ENCODE results near the gene KDM2A. TPM values are rescaled to one million over a fixed set of nuclear protein-coding genes. Genes with fewer than 3 reads are reported as not detected.

KDM2A gene
- total RNA-seq, 1 donor from 2014 or later: 62.9 TPM

GRCh38 chr11:67271205-67271540, 152.1 kb downstream of the KDM2A start:
- Mint-ChIP-seq H3K4me1 (ENCODE audit: unreplicated experiment) (peaks cover 62% of the 10 kb centered on the region), H3K9me3 (ENCODE audit: unreplicated experiment) (no peaks in the 10 kb centered on the region), H3K27me3 (ENCODE audit: unreplicated experiment) (no peaks in the 10 kb centered on the region), H3K36me3 (ENCODE audit: unreplicated experiment) (no peaks in the 10 kb centered on the region), H3K27ac (ENCODE audit: unreplicated experiment) (no peak overlapping the region), H3K4me3 (ENCODE audit: unreplicated experiment) (no peak overlapping the region)
- DNase-seq (ENCODE audit: extremely low spot score, unreplicated experiment): no peak
- TF ChIP-seq, protein P1, sequence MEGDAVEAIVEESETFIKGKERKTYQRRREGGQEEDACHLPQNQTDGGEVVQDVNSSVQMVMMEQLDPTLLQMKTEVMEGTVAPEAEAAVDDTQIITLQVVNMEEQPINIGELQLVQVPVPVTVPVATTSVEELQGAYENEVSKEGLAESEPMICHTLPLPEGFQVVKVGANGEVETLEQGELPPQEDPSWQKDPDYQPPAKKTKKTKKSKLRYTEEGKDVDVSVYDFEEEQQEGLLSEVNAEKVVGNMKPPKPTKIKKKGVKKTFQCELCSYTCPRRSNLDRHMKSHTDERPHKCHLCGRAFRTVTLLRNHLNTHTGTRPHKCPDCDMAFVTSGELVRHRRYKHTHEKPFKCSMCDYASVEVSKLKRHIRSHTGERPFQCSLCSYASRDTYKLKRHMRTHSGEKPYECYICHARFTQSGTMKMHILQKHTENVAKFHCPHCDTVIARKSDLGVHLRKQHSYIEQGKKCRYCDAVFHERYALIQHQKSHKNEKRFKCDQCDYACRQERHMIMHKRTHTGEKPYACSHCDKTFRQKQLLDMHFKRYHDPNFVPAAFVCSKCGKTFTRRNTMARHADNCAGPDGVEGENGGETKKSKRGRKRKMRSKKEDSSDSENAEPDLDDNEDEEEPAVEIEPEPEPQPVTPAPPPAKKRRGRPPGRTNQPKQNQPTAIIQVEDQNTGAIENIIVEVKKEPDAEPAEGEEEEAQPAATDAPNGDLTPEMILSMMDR (IDR thresholded peaks at IDR 0.05): no peak

DNA sequence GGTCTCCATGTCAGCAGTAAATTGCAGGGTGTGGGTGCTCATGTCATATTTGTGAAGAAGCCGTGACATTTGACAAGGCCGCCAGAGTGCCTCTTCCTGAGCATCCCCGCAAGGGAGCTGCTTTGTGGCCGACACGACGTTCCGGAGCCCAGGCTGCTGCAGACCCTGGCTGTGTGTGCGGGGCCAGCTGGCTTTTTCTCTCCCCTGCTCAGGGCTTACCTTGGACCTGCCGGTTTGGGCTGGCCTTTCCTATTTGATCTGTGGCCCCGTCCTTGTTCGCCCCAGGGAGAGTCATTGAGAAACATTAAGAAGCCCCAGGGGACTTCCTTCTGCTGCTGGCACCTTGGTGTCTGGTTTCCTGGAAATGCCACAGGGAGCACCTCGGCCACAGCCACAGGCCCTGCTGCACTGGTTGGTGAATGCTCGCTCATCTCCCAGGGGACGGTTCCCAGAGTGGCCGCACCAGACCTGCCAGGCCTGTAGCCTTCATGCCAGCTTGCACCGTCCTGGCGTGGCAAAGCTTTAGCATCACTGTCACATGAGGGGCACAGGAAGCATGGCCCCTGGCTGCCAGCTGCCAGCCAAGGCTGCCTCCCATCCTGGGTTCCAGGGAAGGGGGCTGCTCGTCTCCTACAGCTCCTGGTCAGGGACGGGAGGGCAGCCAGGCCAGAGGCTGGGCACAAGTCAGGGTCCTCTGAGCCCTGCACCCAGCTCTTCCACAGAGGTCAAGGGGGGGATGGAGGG, 152.7 kb downstream of the KDM2A start:
- TF ChIP-seq, protein P1 (IDR thresholded peaks at IDR 0.05): no peak
- Mint-ChIP-seq H3K27me3 (ENCODE audit: unreplicated experiment) (no peaks in the 10 kb centered on the region), H3K36me3 (ENCODE audit: unreplicated experiment) (no peaks in the 10 kb centered on the region), H3K4me1 (ENCODE audit: unreplicated experiment) (peaks cover 67% of the 10 kb centered on the region), H3K9me3 (ENCODE audit: unreplicated experiment) (no peaks in the 10 kb centered on the region), H3K4me3 (ENCODE audit: unreplicated experiment) (no peak overlapping the region), H3K27ac (ENCODE audit: unreplicated experiment) (no peak overlapping the region)
- DNase-seq (ENCODE audit: extremely low spot score, unreplicated experiment): no peak

DNA sequence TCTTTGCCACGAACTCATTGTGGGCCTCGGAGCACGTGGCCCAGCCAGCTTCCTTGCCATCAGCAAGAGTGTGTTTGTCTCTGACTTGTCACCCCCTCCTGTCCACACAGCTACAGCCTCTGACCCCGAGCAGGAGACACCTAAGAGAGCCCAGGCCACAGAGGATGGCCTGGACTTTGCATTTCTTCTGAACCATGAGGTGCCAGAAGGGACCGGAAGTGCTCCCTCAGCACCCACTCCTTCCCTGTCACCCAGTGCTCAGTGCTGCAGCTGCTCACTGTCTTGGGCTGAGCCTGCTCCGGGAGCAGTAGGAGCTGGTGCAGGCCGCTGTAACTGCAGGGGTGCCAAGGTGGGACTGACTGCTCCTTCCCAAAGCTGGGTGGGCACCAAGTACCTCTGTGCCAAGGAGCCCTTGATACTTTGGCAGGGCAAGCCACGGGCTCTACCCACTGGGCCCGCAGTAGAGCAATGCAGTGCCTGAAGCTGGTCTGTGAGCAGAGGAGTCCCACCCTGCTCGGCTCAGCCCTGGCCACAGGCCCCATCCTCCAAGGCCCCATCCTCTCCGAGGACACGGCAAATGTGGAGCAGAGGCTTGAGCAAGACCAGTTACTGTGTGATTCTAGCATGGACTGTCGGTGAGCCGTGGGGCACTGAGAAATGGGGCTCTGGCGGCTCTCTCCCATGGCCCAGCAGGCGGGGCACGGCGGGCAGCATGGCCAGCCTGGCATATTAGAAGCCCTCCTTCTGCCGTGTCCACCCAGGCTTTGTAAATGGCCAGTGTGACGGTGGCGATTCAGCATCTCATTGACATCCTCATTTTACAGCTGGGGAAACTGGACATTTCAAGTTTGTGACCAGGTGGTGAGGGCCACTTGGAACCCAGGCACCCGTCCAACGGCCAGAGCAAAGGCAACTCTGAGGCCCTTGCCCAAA, 153.5 kb downstream of the KDM2A start:
- H3K4me3 Mint-ChIP-seq (ENCODE audit: unreplicated experiment): no peak overlapping the region
- no peak for DNase-seq (ENCODE audit: extremely low spot score, unreplicated experiment)

DNA sequence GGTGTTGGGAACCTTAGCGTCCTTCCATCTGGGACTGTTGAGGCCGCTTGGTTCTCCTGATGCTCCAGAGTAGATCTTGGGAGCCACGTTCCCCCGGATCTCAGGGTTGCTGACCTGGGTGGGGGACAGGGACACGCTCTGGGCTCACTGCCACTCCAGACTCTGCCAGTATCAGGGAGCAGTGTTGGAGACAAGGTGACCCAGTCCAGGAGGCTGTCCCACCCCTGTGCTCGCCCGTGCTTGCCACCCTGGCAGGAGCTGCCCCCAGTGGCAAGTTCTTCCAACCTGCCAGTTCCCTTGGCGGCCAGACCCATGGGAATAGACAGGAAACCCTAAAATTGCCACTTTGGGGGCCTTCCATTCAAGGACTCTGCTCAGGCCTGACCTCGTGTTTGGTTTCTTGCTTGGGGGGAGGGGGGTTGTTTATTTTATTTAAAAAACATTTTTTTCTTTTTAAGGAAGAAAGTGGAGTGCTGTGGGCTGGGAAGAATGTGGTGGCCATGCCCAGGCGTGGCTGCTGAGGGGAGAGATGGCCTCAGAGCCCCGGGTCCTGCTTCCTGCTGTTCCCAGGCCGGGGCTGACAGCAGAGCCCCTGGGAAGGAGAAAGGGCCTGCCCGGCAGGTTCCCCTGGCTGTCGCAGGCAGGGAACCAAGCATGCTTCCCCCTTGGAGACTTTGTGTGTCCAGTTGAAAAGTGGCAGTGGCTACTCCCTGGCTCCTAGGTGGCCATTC, 154.4 kb downstream of the KDM2A start:
- Mint-ChIP-seq H3K9me3 (ENCODE audit: unreplicated experiment) (no peaks in the 10 kb centered on the region), H3K27ac (ENCODE audit: unreplicated experiment) (peak overlapping the region; percentile 64), H3K4me3 (ENCODE audit: unreplicated experiment) (no peak overlapping the region), H3K4me1 (ENCODE audit: unreplicated experiment) (peaks cover 68% of the 10 kb centered on the region), H3K36me3 (ENCODE audit: unreplicated experiment) (no peaks in the 10 kb centered on the region), H3K27me3 (ENCODE audit: unreplicated experiment) (no peaks in the 10 kb centered on the region)
- TF ChIP-seq, protein P1 (IDR thresholded peaks at IDR 0.05): no peak
- no peak for DNase-seq (ENCODE audit: extremely low spot score, unreplicated experiment)

More for the DNA sequence above, 153.5 kb downstream of the KDM2A start:
- peaks cover 71% of the 10 kb centered on the region for H3K4me1 Mint-ChIP-seq (ENCODE audit: unreplicated experiment)
- no peak overlapping the region for H3K27ac Mint-ChIP-seq (ENCODE audit: unreplicated experiment)
- no peaks in the 10 kb centered on the region for H3K27me3 Mint-ChIP-seq (ENCODE audit: unreplicated experiment)
- no peaks in the 10 kb centered on the region for H3K36me3 Mint-ChIP-seq (ENCODE audit: unreplicated experiment)
- no peaks in the 10 kb centered on the region for H3K9me3 Mint-ChIP-seq (ENCODE audit: unreplicated experiment)
- TF ChIP-seq, protein P1 (IDR thresholded peaks at IDR 0.05): no peak
